Endothelial cell of umbilical vein (primary cell): ENCODE data around the gene CACNA1A. TPM values are rescaled to one million over a fixed set of nuclear protein-coding genes. Genes with fewer than 3 reads are reported as not detected.

Experiments
- BruUV-seq: library from RNA; stranded (reverse); fragments of 400-500 nt; replicated peaks from 2 replicates; lab custom pipeline; 2021; lab: Mats Ljungman, UMichigan
- CTCF ChIA-PET: fragments of 300-600, 350-600 bp; sonication (Branson Sonifier 250); formaldehyde crosslinking; loops from one replicate; lab custom pipeline; 2021; ENCODE audit warnings: antibody characterized with exemption, inconsistent platforms; lab: Charles Lee
- POLR2A ChIA-PET: fragments of 300-600, 350-600 bp; sonication (Branson Sonifier 250); formaldehyde crosslinking; loops from one replicate; lab custom pipeline; 2021; ENCODE audit warnings: antibody characterized with exemption, inconsistent platforms; lab: Charles Lee
- DNase-seq: peaks from one replicate; pipeline ENCODE4 v3.0.0-alpha.2; 2011; ENCODE audit warnings: low read depth, low spot score
- FAIRE-seq: peaks from 2 replicates; lab custom pipeline; 2011; peaks lifted over from hg19 to GRCh38; lab: Jason Lieb, UNC
- H2AFZ ChIP-seq: 2 replicates; pipeline ENCODE4 v1.6.0; 2012; ENCODE audit warnings: low read depth, low read length, control low read depth, inconsistent platforms
- H3K27ac ChIP-seq: 2 replicates; pipeline ENCODE4 v1.5.1; 2011; ENCODE audit warnings: low read depth, mild to moderate bottlenecking, control low read depth, low read length, moderate library complexity; ENCODE audit not compliant: insufficient read depth
- H3K27me3 ChIP-seq, 2 experiments: 2 replicates each; pipeline versions ENCODE4 v1.6.0 to v1.6.1; 2011; ENCODE audit warnings: low read length in 2 of 2, mixed read lengths in 1 of 2; ENCODE audit not compliant: control insufficient read depth in 2 of 2, insufficient read depth in 2 of 2
- H3K36me3 ChIP-seq, 2 experiments: 2 replicates in 1 of 2; 3 replicates in 1 of 2; pipeline ENCODE4 v1.5.1; 2011; ENCODE audit warnings: low read length in 2 of 2, mild to moderate bottlenecking in 1 of 2, moderate library complexity in 1 of 2; ENCODE audit not compliant: control insufficient read depth in 2 of 2, insufficient read depth in 2 of 2; ENCODE audit errors: extremely low read depth in 1 of 2
- H3K4me1 ChIP-seq: 3 replicates; pipeline ENCODE4 v1.5.1; 2011; ENCODE audit warnings: mild to moderate bottlenecking, low read length; ENCODE audit not compliant: control insufficient read depth, insufficient read depth; ENCODE audit errors: extremely low read depth
- H3K4me2 ChIP-seq: 2 replicates; pipeline ENCODE4 v1.6.1; 2011; ENCODE audit warnings: low read length, control low read depth, mixed read lengths; ENCODE audit not compliant: insufficient read depth
- H3K4me3 ChIP-seq, 3 experiments: fragments of 200-600 bp in 1 of 3; sonication (generic), shearing (Covaris generic) in 1 of 3; replicated peaks in 1 of 3; 2 replicates each; pipeline ENCODE4 v1.5.1; 2011 to 2016; ENCODE audit warnings: control low read depth in 3 of 3, low read length in 3 of 3, mild to moderate bottlenecking in 2 of 3, inconsistent platforms in 1 of 3, low read depth in 1 of 3, moderate library complexity in 1 of 3; ENCODE audit not compliant: insufficient read depth in 1 of 3
- H3K79me2 ChIP-seq: 2 replicates; pipeline ENCODE4 v1.6.0; 2012; ENCODE audit warnings: low read length, inconsistent platforms; ENCODE audit not compliant: control insufficient read depth, insufficient read depth
- H3K9ac ChIP-seq: replicated peaks from 2 replicates; pipeline ENCODE3; 2011; ENCODE audit warnings: low read length, control low read depth; ENCODE audit not compliant: insufficient read depth; ENCODE audit errors: extremely low read depth
- H3K9me1 ChIP-seq: replicated peaks from 3 replicates; pipeline ENCODE4 v1.6.0; 2011; ENCODE audit warnings: mild to moderate bottlenecking, low read length; ENCODE audit not compliant: control insufficient read depth, insufficient read depth; ENCODE audit errors: extremely low read depth
- H3K9me3 ChIP-seq: replicated peaks from 2 replicates; pipeline ENCODE4 v1.5.1; 2012; ENCODE audit warnings: low read length, inconsistent platforms; ENCODE audit not compliant: control insufficient read depth, insufficient read depth
- H4K20me1 ChIP-seq: replicated peaks from 2 replicates; pipeline ENCODE3; 2011; ENCODE audit warnings: mild to moderate bottlenecking, low read length; ENCODE audit not compliant: control insufficient read depth, insufficient read depth; ENCODE audit errors: extremely low read depth
- CTCF ChIP-seq, 2 donors: IDR thresholded peaks; 1 replicate in 1 of 2; 2 replicates in 1 of 2; pipeline ENCODE4 v1.5.1; 2011; ENCODE audit warnings: low read length in 2 of 2, mild to moderate bottlenecking in 2 of 2, moderate library complexity in 2 of 2, control low read depth in 1 of 2, inconsistent platforms in 1 of 2, low read depth in 1 of 2; ENCODE audit not compliant: insufficient read depth in 1 of 2; ENCODE audit errors: extremely low read depth in 1 of 2
- EZH2 ChIP-seq: IDR thresholded peaks from 2 replicates; pipeline ENCODE4 v1.6.1; 2012; ENCODE audit warnings: borderline replicate concordance, low read depth, mild to moderate bottlenecking, moderate library complexity, low read length, inconsistent platforms; ENCODE audit not compliant: severe bottlenecking
- FOS ChIP-seq: IDR thresholded peaks from 2 replicates; pipeline ENCODE4 v1.6.1; 2011; ENCODE audit warnings: mild to moderate bottlenecking, low read length, moderate library complexity, borderline replicate concordance; ENCODE audit not compliant: insufficient read depth
- GATA2 ChIP-seq: IDR thresholded peaks from 2 replicates; pipeline ENCODE4 v1.7.0; 2011; ENCODE audit warnings: low read depth, mild to moderate bottlenecking, moderate library complexity, mixed read lengths, low read length; ENCODE audit not compliant: insufficient read length, insufficient read depth
- JUN ChIP-seq: IDR thresholded peaks from 2 replicates; pipeline ENCODE4 v1.6.1; 2011; ENCODE audit warnings: borderline replicate concordance, low read depth; ENCODE audit not compliant: insufficient read length, insufficient read depth
- MAX ChIP-seq: IDR thresholded peaks from 2 replicates; pipeline ENCODE4 v1.6.1; 2011; ENCODE audit not compliant: insufficient read depth, insufficient read length
- POLR2A ChIP-seq: IDR thresholded peaks from 2 replicates; pipeline ENCODE4 v1.6.1; 2012; ENCODE audit warnings: low read depth, mild to moderate bottlenecking, control low read depth, low read length
- POLR2AphosphoS5 ChIP-seq: IDR thresholded peaks from 2 replicates; pipeline ENCODE4 v1.6.1; 2012; ENCODE audit warnings: low read depth, mild to moderate bottlenecking, control low read depth, low read length, moderate library complexity; ENCODE audit not compliant: insufficient read depth
- dilution Hi-C: fragments of 300-500 bp; cut with MboI; formaldehyde crosslinking; loops from one replicate; pipeline ENCODE4 v1.15.0; 2019; ENCODE audit warnings: low sequenced_read_pairs; ENCODE audit not compliant: extremely low pct_ligation_motif_present
- intact Hi-C: fragments of 100-400 bp; cut with micrococcal nuclease; formaldehyde crosslinking; loops from one replicate; pipeline ENCODE4 v1.10.0; 2022
- polyA plus RNA-seq, 4 experiments: library from polyadenylated mRNA; depleted of rRNA in 3 of 4; stranded (reverse) in 3 of 4; unstranded in 1 of 4; fragments of >200 nt; gene quantifications; 2 replicates each; pipeline versions ENCODE4 v1.2.1 to v1.2.3, GENCODE V29; 2011 to 2012; ENCODE audit warnings: missing spikeins in 1 of 4
- total RNA-seq: library from RNA; stranded (reverse); gene quantifications from 2 replicates; pipeline ENCODE4 v1.2.3, GENCODE V29; 2021

CACNA1A gene
- total and polyA plus RNA-seq, 2 donors (not counting 3 experiments of a cell fraction or from before 2014, with no cell fraction given) = 0.17 to 0.38 TPM

GRCh38 chr19:13484166-13484565 lies 22.1 kb downstream of the CACNA1A start:
- H2AFZ ChIP-seq = no peak overlapping the region
- POLR2A ChIA-PET = no interaction called here
- FAIRE-seq (no peak), DNase-seq (no peak)
- H3K79me2 ChIP-seq = no peaks in the 10 kb centered on the region
- no peak overlapping the region for H3K27ac ChIP-seq
- H3K9ac ChIP-seq = no peak overlapping the region
- H3K36me3 ChIP-seq = no peaks in the 10 kb centered on the region
- H3K4me2 ChIP-seq = no peak overlapping the region
- no peaks in the 10 kb centered on the region for H3K4me1 ChIP-seq
- TF ChIP-seq CTCF (IDR thresholded peaks at IDR 0.05; ENCODE audit: extremely low read depth in 1 of 2, insufficient read depth in 1 of 2, low read depth in 1 of 2, low read length in 2 of 2) (no peak), GATA2 (no peak), POLR2A (no peak), JUN (no peak), POLR2AphosphoS5 (no peak), FOS (no peak), MAX (no peak), EZH2 (no peak)
- no TSS peak for BruUV-seq
- H3K4me3 ChIP-seq = no peak overlapping the region
- no peaks in the 10 kb centered on the region for H3K9me3 ChIP-seq
- dilution Hi-C loops (no loop called here), intact Hi-C loops (no loop called here)
- no peaks in the 10 kb centered on the region for H3K9me1 ChIP-seq
- no peaks in the 10 kb centered on the region for H3K27me3 ChIP-seq
- H4K20me1 ChIP-seq = no peaks in the 10 kb centered on the region
- CTCF ChIA-PET = no interaction called here
